Motor neuron (in vitro differentiated cells): ENCODE data around the gene SYNE2. TPM values are rescaled to one million over a fixed set of nuclear protein-coding genes. Genes with fewer than 3 reads are reported as not detected.
"Not testable (repeated sequence)": the region's sequence is repeated elsewhere in the genome, so short reads cannot be mapped to it uniquely, and the experiment has no call there.

ENCODE experiments used
- ATAC-seq, 8 experiments: fragments of 200-7000 bp; cut with Tn5 transposase; replicated peaks in 6 of 8; 2 replicates each; pipeline ENCODE4 v1.8.0; 2021; ENCODE audit warnings: mild to moderate bottlenecking in 8 of 8, moderate library complexity in 8 of 8
- H3K27ac ChIP-seq, 2 donors: fragments of 250-450 bp; sonication (Bioruptor Pico); 2 replicates each; pipeline ENCODE4 v1.9.0; 2021; ENCODE audit warnings: antibody characterized with exemption in 2 of 2, mild to moderate bottlenecking in 2 of 2, moderate library complexity in 1 of 2
- H3K4me1 ChIP-seq, 2 donors: fragments of 250-450 bp; sonication (Bioruptor Pico); replicated peaks in 1 of 2; 2 replicates each; pipeline ENCODE4 v1.6.1; 2021; ENCODE audit warnings: antibody characterized with exemption in 2 of 2, mild to moderate bottlenecking in 2 of 2, moderate library complexity in 1 of 2
- H3K4me3 ChIP-seq, 5 donors: fragments of 250-450 bp; sonication (Bioruptor Pico); 2 replicates each; pipeline ENCODE4 v1.9.0; 2021; ENCODE audit warnings: antibody characterized with exemption in 5 of 5, mild to moderate bottlenecking in 5 of 5, moderate library complexity in 4 of 5
- WGBS, 10 experiments: fragments of 450-650 bp; shearing (Covaris generic); methylation state at CpG; one replicate each; pipeline ENCODE4 v1.0.0; 2022; 5-methylcytosine and 5-hydroxymethylcytosine counted together
- in situ Hi-C, 9 experiments: fragments of 400-800 bp; cut with MboI; loops; one replicate each; pipeline ENCODE4 v1.15.0; 2021; ENCODE audit warnings: low sequenced_read_pairs in 9 of 9, low pct_unique_long_range_greater_than_20kb in 2 of 9; ENCODE audit not compliant: unreplicated experiment in 9 of 9
- total RNA-seq, 8 experiments: library from RNA; unstranded; fragments of 300-600 nt; gene quantifications; 2 replicates each; pipeline versions ENCODE4 v1.2.3 to v1.2.4, GENCODE V29; 2022

SYNE2 gene
- total RNA-seq = 10 to 100 TPM in 6 of 8 experiments, 1 to 10 TPM in 2; 3.6 to 51.3 (median 34.2) TPM

- peak; percentile 84 to 93 (median 88) for ATAC-seq
- in situ Hi-C loops = no loop called here
- H3K27ac ChIP-seq = peak within 1 kb of the TSS; percentile 24 to 71
Measured at GRCh38 chr14:63852817-63853731, at the start of gene SYNE2. Gene SYNE2, plus strand, starts transcription at chr14:63853004. Its CDS starts 56,145 bp downstream, at chr14:63909149.

GRCh38 chr14:63803221-63803791 is 49.5 kb upstream of the SYNE2 start:
- not testable (repeated sequence) for ATAC-seq, H3K4me3 ChIP-seq, H3K27ac ChIP-seq, H3K4me1 ChIP-seq
- in situ Hi-C loops = loop anchor here in 2 of 9 experiments (10.0 to 25.0 kb wide), 2 partner anchors 209 to 501 kb away; no protein-coding TSS in a partner anchor
- no CpG with 5 or more reads among the region's 35 CpGs for WGBS, 10 experiments

More at GRCh38 chr14:63852817-63853731, at the start of gene SYNE2:
- H3K4me3 ChIP-seq = peak within 1 kb of the TSS; percentile 56 to 97 (median 91)
- no CpG with 5 or more reads among the region's 124 CpGs for WGBS, 10 experiments
- peaks cover 2 to 20% of the 10 kb centered on the region in 2 donors for H3K4me1 ChIP-seq

- not testable (repeated sequence) for H3K4me3 ChIP-seq, H3K27ac ChIP-seq, H3K4me1 ChIP-seq, ATAC-seq
- in situ Hi-C loops = loop anchor here in 2 of 9 experiments (10.0 to 25.0 kb wide), 2 partner anchors 206 to 499 kb away; no protein-coding TSS in a partner anchor
- WGBS, 10 experiments = 28 to 100% (median 87%) methylated on average over 2 of the region's 2 CpGs; no CpG with 5 or more reads in 4 of the 10 experiments
Measured at GRCh38 chr14:63806064-63806463, 46.7 kb upstream of the SYNE2 start.

- WGBS, 10 experiments = 0 to 100% (median 80%) methylated on average over 1 to 3 of the region's 3 CpGs; no CpG with 5 or more reads in 2 of the 10 experiments
- H3K27ac ChIP-seq, ATAC-seq, H3K4me1 ChIP-seq, H3K4me3 ChIP-seq: not testable (repeated sequence)
- in situ Hi-C loops = loop anchor here in 1 of 9 experiments (25.0 kb wide), 1 partner anchor 201 kb away; no protein-coding TSS in a partner anchor
Measured at GRCh38 chr14:63811692-63812091, 41.1 kb upstream of the SYNE2 start.

GRCh38 chr14:63833728-63834127 is 19.1 kb upstream of the SYNE2 start:
- Histone ChIP-seq H3K27ac (no peak overlapping the region), H3K4me1 (no peaks in the 10 kb centered on the region), H3K4me3 (no peak overlapping the region)
- ATAC-seq = no peak
- WGBS, 10 experiments = 56 to 100% (median 87%) methylated on average over 1 of the region's 1 CpG; no CpG with 5 or more reads in 1 of the 10 experiments
- in situ Hi-C loops = no loop called here

GRCh38 chr14:63840981-63841380 is 11.8 kb upstream of the SYNE2 start:
- H3K4me1 ChIP-seq = no peaks in the 10 kb centered on the region
- in situ Hi-C loops = no loop called here
- H3K4me3 ChIP-seq = no peak overlapping the region
- ATAC-seq = no peak
- no peak overlapping the region for H3K27ac ChIP-seq
- 43% methylated on average over 1 of the region's 1 CpG; no CpG with 5 or more reads in 9 of the 10 experiments for WGBS, 10 experiments

- Histone ChIP-seq H3K27ac (no peak overlapping the region), H3K4me3 (no peak overlapping the region), H3K4me1 (no peaks in the 10 kb centered on the region)
- WGBS, 10 experiments = 46 to 100% (median 83%) methylated on average over 1 to 3 of the region's 3 CpGs; no CpG with 5 or more reads in 1 of the 10 experiments
- ATAC-seq = no peak
- in situ Hi-C loops = no loop called here
Measured at GRCh38 chr14:63843796-63844195, 9.0 kb upstream of the SYNE2 start.

- Histone ChIP-seq H3K4me3 (no peak overlapping the region), H3K27ac (no peak overlapping the region), H3K4me1 (no peaks in the 10 kb centered on the region)
- ATAC-seq = no peak
- in situ Hi-C loops = no loop called here
Measured at GRCh38 chr14:63848890-63849289, 3.9 kb upstream of the SYNE2 start.

GRCh38 chr14:63852271-63852816 is 460 bp upstream of the SYNE2 start:
- WGBS, 10 experiments = 0 to 44% (median 26%) methylated on average over 2 to 12 of the region's 18 CpGs; no CpG with 5 or more reads in 2 of the 10 experiments
- no peak overlapping the region for H3K27ac ChIP-seq
- ATAC-seq = peak in 7 of 8 experiments; percentile 2 to 15 (median 6)
- peak overlapping the region; percentile 56 to 97 (median 91) for H3K4me3 ChIP-seq
- H3K4me1 ChIP-seq = peaks cover 2 to 13% of the 10 kb centered on the region in 2 donors
- in situ Hi-C loops = no loop called here

- H3K4me3 ChIP-seq = peak overlapping the region; percentile 56 to 97 (median 91)
- ATAC-seq = peak; percentile 29 to 53 (median 34)
- H3K27ac ChIP-seq = peak overlapping the region in 1 of 2 donors; percentile 71
- in situ Hi-C loops = no loop called here
- H3K4me1 ChIP-seq = peaks cover 2 to 20% of the 10 kb centered on the region in 2 donors
- WGBS, 10 experiments = 0 to 6% (median 1%) methylated on average over 1 to 16 of the region's 18 CpGs; no CpG with 5 or more reads in 1 of the 10 experiments
Measured at GRCh38 chr14:63853831-63854293, 1.1 kb downstream of the SYNE2 start.

GRCh38 chr14:63854330-63854729 is 1.5 kb downstream of the SYNE2 start:
- 0 to 17% (median 0%) methylated on average over 1 to 5 of the region's 5 CpGs for WGBS, 10 experiments
- no peak for ATAC-seq
- H3K27ac ChIP-seq = no peak overlapping the region
- peak overlapping the region; percentile 56 to 97 (median 91) for H3K4me3 ChIP-seq
- in situ Hi-C loops = no loop called here
- peaks cover 2 to 20% of the 10 kb centered on the region in 2 donors for H3K4me1 ChIP-seq

- Histone ChIP-seq H3K27ac (no peak overlapping the region), H3K4me1 (peaks cover 5 to 23% of the 10 kb centered on the region in 2 donors), H3K4me3 (no peak overlapping the region)
- ATAC-seq = no peak
- in situ Hi-C loops = no loop called here
- 76 to 100% (median 89%) methylated on average over 2 to 4 of the region's 4 CpGs; no CpG with 5 or more reads in 1 of the 10 experiments for WGBS, 10 experiments
Measured at GRCh38 chr14:63855281-63855680, 2.5 kb downstream of the SYNE2 start.
